ENCODE measurements around the gene KRTAP10-6.

DNA sequence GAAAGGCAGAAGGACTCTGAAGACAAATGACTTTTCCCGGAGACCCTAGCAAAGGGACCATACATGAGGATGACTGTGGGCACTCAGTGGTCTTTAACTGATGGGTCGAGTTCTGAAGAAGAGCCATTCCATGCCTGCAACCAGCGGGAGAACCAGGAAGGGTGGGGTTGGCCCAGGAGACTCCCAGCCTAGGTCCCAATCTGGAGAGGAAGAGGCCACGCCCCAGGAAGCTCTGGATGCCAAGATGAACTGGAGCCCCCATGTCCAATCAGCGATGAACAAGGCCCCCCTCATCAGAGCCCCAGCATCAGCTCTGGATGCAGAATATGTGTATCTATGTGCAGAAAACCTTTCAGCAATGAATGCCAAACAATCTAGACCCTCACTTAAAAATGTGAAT is 48.5 kb upstream of the KRTAP10-6 start:
- TF ChIP-seq EZH2 (IDR thresholded peaks at IDR 0.05; ENCODE audit: low read length, unreplicated experiment) (no peak), CTCF (conservative IDR thresholded peaks at IDR 0.05; ENCODE audit: low read depth, low read length) (no peak), EZH2phosphoT487 (IDR thresholded peaks at IDR 0.05; ENCODE audit: borderline replicate concordance, low read length) (no peak)

Data from PC-3 (cell line).